ENCODE measurements around the gene TESK2.

The TESK2 gene

GRCh38 chr1:45455162-45455561, 35.8 kb downstream of the TESK2 start:
- no peak for DNase-seq (ENCODE audit: low spot score)
- no peak overlapping the region for H2BK12ac ChIP-seq (ENCODE audit: low read length)

GRCh38 chr1:45454464-45454863, 36.5 kb downstream of the TESK2 start:
- Histone ChIP-seq H3K79me1 (ENCODE audit: low read depth, low read length) (no peaks in the 10 kb centered on the region), H4K8ac (ENCODE audit: low read depth, low read length) (no peak overlapping the region), H3K36me3 (replicated peaks in 1 of 2; ENCODE audit: control insufficient read depth in 2 of 2, insufficient read depth in 2 of 2, low read length in 2 of 2) (no peaks in the 10 kb centered on the region), H3K4me2 (ENCODE audit: insufficient read depth, low read length, poor library complexity, severe bottlenecking) (no peak overlapping the region), H2BK12ac (ENCODE audit: low read length) (no peak overlapping the region), H3K27me3 (ENCODE audit: control insufficient read depth in 3 of 3, insufficient read depth in 3 of 3, low read depth in 1 of 3, low read length in 3 of 3) (peaks cover 0 to 7% (median 0%) of the 10 kb centered on the region in 3 experiments), H3K27ac (replicated peaks; ENCODE audit: low read length) (no peak overlapping the region), H3K4me1 (ENCODE audit: control insufficient read depth in 2 of 2, insufficient read depth in 1 of 2, low read depth in 1 of 2, low read length in 2 of 2) (no peaks in the 10 kb centered on the region), H3K14ac (ENCODE audit: low read length) (no peak overlapping the region), H3K4ac (ENCODE audit: low read length) (no peak overlapping the region), H2AFZ (ENCODE audit: low read length) (no peak overlapping the region), H2BK5ac (ENCODE audit: low read length) (no peak overlapping the region), H3K9ac (ENCODE audit: low read depth, low read length, poor library complexity) (no peak overlapping the region), H4K91ac (ENCODE audit: low read depth, low read length, poor library complexity) (no peak overlapping the region), H3K4me3 (ENCODE audit: low read length in 2 of 2) (no peak overlapping the region), H3K18ac (ENCODE audit: low read length) (no peak overlapping the region), H2BK120ac (ENCODE audit: low read depth, low read length) (no peak overlapping the region), H2AK5ac (ENCODE audit: low read depth, low read length) (no peak overlapping the region), H2BK15ac (ENCODE audit: low read length) (no peak overlapping the region), H3K9me3 (replicated peaks in 1 of 2; ENCODE audit: control insufficient read depth in 2 of 2, insufficient read depth in 1 of 2, low read depth in 1 of 2, low read length in 2 of 2) (no peaks in the 10 kb centered on the region), H3K23ac (ENCODE audit: low read depth, low read length, poor library complexity) (no peak overlapping the region)
- no CpG with 5 or more reads among the region's 4 CpGs for WGBS, 2 donors (ENCODE audit: extremely low coverage in 2 of 2, insufficient read length in 2 of 2, insufficient replicate concordance in 1 of 2)
- DNase-seq (ENCODE audit: low spot score), result no peak

More at GRCh38 chr1:45455162-45455561, 35.8 kb downstream of the TESK2 start:
- Histone ChIP-seq H3K36me3 (replicated peaks in 1 of 2; ENCODE audit: control insufficient read depth in 2 of 2, insufficient read depth in 2 of 2, low read length in 2 of 2) (no peaks in the 10 kb centered on the region), H2BK5ac (ENCODE audit: low read length) (no peak overlapping the region), H3K14ac (ENCODE audit: low read length) (no peak overlapping the region), H3K9me3 (replicated peaks in 1 of 2; ENCODE audit: control insufficient read depth in 2 of 2, insufficient read depth in 1 of 2, low read depth in 1 of 2, low read length in 2 of 2) (no peaks in the 10 kb centered on the region), H3K18ac (ENCODE audit: low read length) (no peak overlapping the region), H3K9ac (ENCODE audit: low read depth, low read length, poor library complexity) (no peak overlapping the region), H4K91ac (ENCODE audit: low read depth, low read length, poor library complexity) (no peak overlapping the region), H4K8ac (ENCODE audit: low read depth, low read length) (no peak overlapping the region), H3K4ac (ENCODE audit: low read length) (no peak overlapping the region), H2BK15ac (ENCODE audit: low read length) (no peak overlapping the region), H3K27ac (replicated peaks; ENCODE audit: low read length) (no peak overlapping the region), H3K4me3 (ENCODE audit: low read length in 2 of 2) (no peak overlapping the region), H3K23ac (ENCODE audit: low read depth, low read length, poor library complexity) (no peak overlapping the region), H3K4me1 (ENCODE audit: control insufficient read depth in 2 of 2, insufficient read depth in 1 of 2, low read depth in 1 of 2, low read length in 2 of 2) (no peaks in the 10 kb centered on the region), H2AK5ac (ENCODE audit: low read depth, low read length) (no peak overlapping the region), H3K79me1 (ENCODE audit: low read depth, low read length) (no peaks in the 10 kb centered on the region), H3K4me2 (ENCODE audit: insufficient read depth, low read length, poor library complexity, severe bottlenecking) (no peak overlapping the region), H2AFZ (ENCODE audit: low read length) (peak overlapping the region; percentile 34), H3K27me3 (ENCODE audit: control insufficient read depth in 3 of 3, insufficient read depth in 3 of 3, low read depth in 1 of 3, low read length in 3 of 3) (peaks cover 0 to 7% (median 0%) of the 10 kb centered on the region in 3 experiments), H2BK120ac (ENCODE audit: low read depth, low read length) (no peak overlapping the region)
- WGBS, 2 donors (ENCODE audit: extremely low coverage in 2 of 2, insufficient read length in 2 of 2, insufficient replicate concordance in 1 of 2), result no CpG with 5 or more reads among the region's 4 CpGs

GRCh38 chr1:45452503-45452902, 38.5 kb downstream of the TESK2 start:
- no peak overlapping the region for H4K91ac ChIP-seq (ENCODE audit: low read depth, low read length, poor library complexity)
- no peak overlapping the region for H3K14ac ChIP-seq (ENCODE audit: low read length)
- no peak overlapping the region for H2BK5ac ChIP-seq (ENCODE audit: low read length)
- H2BK15ac ChIP-seq (ENCODE audit: low read length), result no peak overlapping the region
- no peaks in the 10 kb centered on the region for H3K4me1 ChIP-seq (ENCODE audit: control insufficient read depth in 2 of 2, insufficient read depth in 1 of 2, low read depth in 1 of 2, low read length in 2 of 2)
- no peak overlapping the region for H3K23ac ChIP-seq (ENCODE audit: low read depth, low read length, poor library complexity)
- H3K4me3 ChIP-seq (ENCODE audit: low read length in 2 of 2), result no peak overlapping the region
- H3K9ac ChIP-seq (ENCODE audit: low read depth, low read length, poor library complexity), result no peak overlapping the region
- no peak overlapping the region for H2AK5ac ChIP-seq (ENCODE audit: low read depth, low read length)
- peaks cover 0 to 7% (median 0%) of the 10 kb centered on the region in 3 experiments for H3K27me3 ChIP-seq (ENCODE audit: control insufficient read depth in 3 of 3, insufficient read depth in 3 of 3, low read depth in 1 of 3, low read length in 3 of 3)
- H3K36me3 ChIP-seq (replicated peaks in 1 of 2; ENCODE audit: control insufficient read depth in 2 of 2, insufficient read depth in 2 of 2, low read length in 2 of 2), result no peaks in the 10 kb centered on the region
- no peak overlapping the region for H2BK120ac ChIP-seq (ENCODE audit: low read depth, low read length)
- no peak overlapping the region for H2BK12ac ChIP-seq (ENCODE audit: low read length)
- H2AFZ ChIP-seq (ENCODE audit: low read length), result no peak overlapping the region
- no peak overlapping the region for H3K4me2 ChIP-seq (ENCODE audit: insufficient read depth, low read length, poor library complexity, severe bottlenecking)
- no peak overlapping the region for H3K18ac ChIP-seq (ENCODE audit: low read length)
- H3K79me1 ChIP-seq (ENCODE audit: low read depth, low read length), result no peaks in the 10 kb centered on the region
- DNase-seq (ENCODE audit: low spot score), result no peak
- H3K4ac ChIP-seq (ENCODE audit: low read length), result no peak overlapping the region
- WGBS, 2 donors (ENCODE audit: extremely low coverage in 2 of 2, insufficient read length in 2 of 2, insufficient replicate concordance in 1 of 2), result no CpG with 5 or more reads among the region's 3 CpGs
- no peak overlapping the region for H3K27ac ChIP-seq (replicated peaks; ENCODE audit: low read length)
- no peaks in the 10 kb centered on the region for H3K9me3 ChIP-seq (replicated peaks in 1 of 2; ENCODE audit: control insufficient read depth in 2 of 2, insufficient read depth in 1 of 2, low read depth in 1 of 2, low read length in 2 of 2)
- no peak overlapping the region for H4K8ac ChIP-seq (ENCODE audit: low read depth, low read length)

GRCh38 chr1:45448357-45448756, 42.6 kb downstream of the TESK2 start:
- Histone ChIP-seq H3K27me3 (ENCODE audit: control insufficient read depth in 3 of 3, insufficient read depth in 3 of 3, low read depth in 1 of 3, low read length in 3 of 3) (peaks cover 0 to 7% (median 0%) of the 10 kb centered on the region in 3 experiments), H3K4me2 (ENCODE audit: insufficient read depth, low read length, poor library complexity, severe bottlenecking) (no peak overlapping the region), H3K27ac (replicated peaks; ENCODE audit: low read length) (no peak overlapping the region), H2BK5ac (ENCODE audit: low read length) (no peak overlapping the region), H4K91ac (ENCODE audit: low read depth, low read length, poor library complexity) (no peak overlapping the region), H2AFZ (ENCODE audit: low read length) (no peak overlapping the region), H3K4ac (ENCODE audit: low read length) (no peak overlapping the region), H3K23ac (ENCODE audit: low read depth, low read length, poor library complexity) (no peak overlapping the region), H3K4me3 (ENCODE audit: low read length in 2 of 2) (no peak overlapping the region), H3K36me3 (replicated peaks in 1 of 2; ENCODE audit: control insufficient read depth in 2 of 2, insufficient read depth in 2 of 2, low read length in 2 of 2) (no peaks in the 10 kb centered on the region), H3K18ac (ENCODE audit: low read length) (no peak overlapping the region), H2BK12ac (ENCODE audit: low read length) (no peak overlapping the region), H3K14ac (ENCODE audit: low read length) (no peak overlapping the region), H3K4me1 (ENCODE audit: control insufficient read depth in 2 of 2, insufficient read depth in 1 of 2, low read depth in 1 of 2, low read length in 2 of 2) (no peaks in the 10 kb centered on the region), H3K9ac (ENCODE audit: low read depth, low read length, poor library complexity) (no peak overlapping the region), H2BK15ac (ENCODE audit: low read length) (no peak overlapping the region), H4K8ac (ENCODE audit: low read depth, low read length) (no peak overlapping the region), H3K9me3 (replicated peaks in 1 of 2; ENCODE audit: control insufficient read depth in 2 of 2, insufficient read depth in 1 of 2, low read depth in 1 of 2, low read length in 2 of 2) (no peaks in the 10 kb centered on the region), H3K79me1 (ENCODE audit: low read depth, low read length) (no peaks in the 10 kb centered on the region), H2BK120ac (ENCODE audit: low read depth, low read length) (no peak overlapping the region), H2AK5ac (ENCODE audit: low read depth, low read length) (no peak overlapping the region)
- no CpG with 5 or more reads among the region's 3 CpGs for WGBS, 2 donors (ENCODE audit: extremely low coverage in 2 of 2, insufficient read length in 2 of 2, insufficient replicate concordance in 1 of 2)
- no peak for DNase-seq (ENCODE audit: low spot score)

Data from neuronal stem cell (in vitro differentiated cells).